Measurements from ENCODE around the gene PTPN7.

The PTPN7 gene

GRCh38 chr1:202187697-202188407, 27.4 kb upstream of the PTPN7 start:
- H3K9me3 ChIP-seq (ENCODE audit: control insufficient read depth, insufficient read depth, low read depth, low read length): no peaks in the 10 kb centered on the region
- no peaks in the 10 kb centered on the region for H3K36me3 ChIP-seq (ENCODE audit: control insufficient read depth in 2 of 2, insufficient read depth in 1 of 2, low read length in 2 of 2)
- CTCF ChIA-PET: interaction anchor here (0.8 to 5.0 kb wide), 17 partner anchors 8 to 531 kb away, joined by 3 to 30 read pairs (median 5); no protein-coding TSS in a partner anchor
- no peaks in the 10 kb centered on the region for H3K4me1 ChIP-seq (ENCODE audit: control insufficient read depth, insufficient read depth, low read length)
- no peak overlapping the region for H3K4me3 ChIP-seq (ENCODE audit: low read depth, low read length)
- H3K27ac ChIP-seq (ENCODE audit: extremely low read depth, low read depth, low read length): no peak overlapping the region
- TF ChIP-seq ZNF48 (tag by site-specific recombination; IDR thresholded peaks at IDR 0.05): no peak
- TF ChIP-seq EGR2 (tag by site-specific recombination; IDR thresholded peaks at IDR 0.05; ENCODE audit: low read depth): peak; percentile 23; the same call in 1 of the 2 replicates
- no peak for TF ChIP-seq ZNF175 (tag by site-specific recombination; IDR thresholded peaks at IDR 0.05)
- no peak for TF ChIP-seq ZNF518A (tag by site-specific recombination; conservative IDR thresholded peaks at IDR 0.05; ENCODE audit: low read depth)
- TF ChIP-seq PRDM6 (tag by site-specific recombination; IDR thresholded peaks at IDR 0.05): no peak
- no peak for TF ChIP-seq RBAK (tag by site-specific recombination; IDR thresholded peaks at IDR 0.05)
- TF ChIP-seq KLF9 (tag by site-specific recombination; IDR thresholded peaks at IDR 0.05; ENCODE audit: low read depth): no peak
- TF ChIP-seq SP3 (tag by site-specific recombination; IDR thresholded peaks at IDR 0.05): no peak
- no peak for TF ChIP-seq MYNN (tag by site-specific recombination; IDR thresholded peaks at IDR 0.05; ENCODE audit: borderline replicate concordance)
- POLR2A ChIA-PET: no interaction called here

- POLR2A ChIA-PET: no interaction called here
- no peak for TF ChIP-seq ZNF791 (tag by site-specific recombination; IDR thresholded peaks at IDR 0.05)
- TF ChIP-seq ZNF366 (tag by site-specific recombination; conservative IDR thresholded peaks at IDR 0.05): no peak
- no peak for TF ChIP-seq INSM2 (tag by site-specific recombination; IDR thresholded peaks at IDR 0.05)
- TF ChIP-seq SP7 (tag by site-specific recombination; IDR thresholded peaks at IDR 0.05): no peak
- no peak for TF ChIP-seq ZBTB20 (tag by site-specific recombination; IDR thresholded peaks at IDR 0.05)
- TF ChIP-seq ZNF311 (tag by site-specific recombination; IDR thresholded peaks at IDR 0.05; ENCODE audit: borderline replicate concordance): no peak
- no peak for TF ChIP-seq ZNF350 (tag by site-specific recombination; IDR thresholded peaks at IDR 0.05)
- no peak for TF ChIP-seq ZNF426 (tag by site-specific recombination; IDR thresholded peaks at IDR 0.05)
- no peak for TF ChIP-seq PRDM2 (tag by site-specific recombination; IDR thresholded peaks at IDR 0.05; ENCODE audit: borderline replicate concordance)
These were observed 26.8 kb upstream of the PTPN7 start for GRCh38 chr1:202187041-202187671.

More at GRCh38 chr1:202187041-202187671, 26.8 kb upstream of the PTPN7 start:
- CTCF ChIA-PET: interaction anchor here (0.6 to 5.0 kb wide), 11 partner anchors 10 to 532 kb away, joined by 3 to 30 read pairs (median 5); no protein-coding TSS in a partner anchor
- Histone ChIP-seq H3K4me1 (ENCODE audit: control insufficient read depth, insufficient read depth, low read length) (no peaks in the 10 kb centered on the region), H3K4me3 (ENCODE audit: low read depth, low read length) (no peak overlapping the region), H3K36me3 (ENCODE audit: control insufficient read depth in 2 of 2, insufficient read depth in 1 of 2, low read length in 2 of 2) (no peaks in the 10 kb centered on the region), H3K27ac (ENCODE audit: extremely low read depth, low read depth, low read length) (no peak overlapping the region), H3K9me3 (ENCODE audit: control insufficient read depth, insufficient read depth, low read depth, low read length) (no peaks in the 10 kb centered on the region)

Data from HEK293 (cell line).